ENCODE results near the gene PPIF. TPM values are rescaled to one million over a fixed set of nuclear protein-coding genes. Genes with fewer than 3 reads are reported as not detected.

PPIF gene
- total RNA-seq, 3 donors from 2014 or later = 54.6 to 88.5 (median 77.3) TPM

DNA sequence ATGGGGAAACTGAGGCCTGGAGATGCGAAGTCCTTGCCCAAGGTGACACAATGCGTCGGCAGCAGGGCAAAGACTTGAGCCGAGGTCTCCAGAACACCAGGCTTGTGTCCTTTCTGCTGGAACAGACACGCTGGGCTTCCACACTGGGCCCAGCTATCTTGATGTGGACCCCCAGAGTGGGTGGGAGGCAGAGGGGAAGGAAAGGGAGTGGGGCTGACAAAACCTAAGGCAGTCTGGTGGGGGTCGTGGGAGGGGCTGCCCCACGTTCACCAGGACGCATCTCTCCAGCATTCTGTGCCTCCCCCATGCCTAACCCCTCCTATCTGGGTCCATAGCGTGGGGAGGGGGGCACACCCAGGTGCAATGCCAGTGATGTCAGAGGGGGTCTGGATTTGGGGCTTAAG, 38.1 kb downstream of the PPIF start:
- no peak for ATAC-seq
- H3K9me3 ChIP-seq = no peaks in the 10 kb centered on the region
- TF ChIP-seq, protein P1, sequence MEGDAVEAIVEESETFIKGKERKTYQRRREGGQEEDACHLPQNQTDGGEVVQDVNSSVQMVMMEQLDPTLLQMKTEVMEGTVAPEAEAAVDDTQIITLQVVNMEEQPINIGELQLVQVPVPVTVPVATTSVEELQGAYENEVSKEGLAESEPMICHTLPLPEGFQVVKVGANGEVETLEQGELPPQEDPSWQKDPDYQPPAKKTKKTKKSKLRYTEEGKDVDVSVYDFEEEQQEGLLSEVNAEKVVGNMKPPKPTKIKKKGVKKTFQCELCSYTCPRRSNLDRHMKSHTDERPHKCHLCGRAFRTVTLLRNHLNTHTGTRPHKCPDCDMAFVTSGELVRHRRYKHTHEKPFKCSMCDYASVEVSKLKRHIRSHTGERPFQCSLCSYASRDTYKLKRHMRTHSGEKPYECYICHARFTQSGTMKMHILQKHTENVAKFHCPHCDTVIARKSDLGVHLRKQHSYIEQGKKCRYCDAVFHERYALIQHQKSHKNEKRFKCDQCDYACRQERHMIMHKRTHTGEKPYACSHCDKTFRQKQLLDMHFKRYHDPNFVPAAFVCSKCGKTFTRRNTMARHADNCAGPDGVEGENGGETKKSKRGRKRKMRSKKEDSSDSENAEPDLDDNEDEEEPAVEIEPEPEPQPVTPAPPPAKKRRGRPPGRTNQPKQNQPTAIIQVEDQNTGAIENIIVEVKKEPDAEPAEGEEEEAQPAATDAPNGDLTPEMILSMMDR (IDR thresholded peaks at IDR 0.05) = no peak
- intact Hi-C loops (cut with DNase I, micrococcal nuclease) = no loop called here
- H3K4me1 ChIP-seq (ENCODE audit: low read depth) = peaks cover 1% of the 10 kb centered on the region
- H3K4me3 ChIP-seq = no peak overlapping the region
- H3K36me3 ChIP-seq (ENCODE audit: low read depth) = no peaks in the 10 kb centered on the region
- no peak for DNase-seq

DNA sequence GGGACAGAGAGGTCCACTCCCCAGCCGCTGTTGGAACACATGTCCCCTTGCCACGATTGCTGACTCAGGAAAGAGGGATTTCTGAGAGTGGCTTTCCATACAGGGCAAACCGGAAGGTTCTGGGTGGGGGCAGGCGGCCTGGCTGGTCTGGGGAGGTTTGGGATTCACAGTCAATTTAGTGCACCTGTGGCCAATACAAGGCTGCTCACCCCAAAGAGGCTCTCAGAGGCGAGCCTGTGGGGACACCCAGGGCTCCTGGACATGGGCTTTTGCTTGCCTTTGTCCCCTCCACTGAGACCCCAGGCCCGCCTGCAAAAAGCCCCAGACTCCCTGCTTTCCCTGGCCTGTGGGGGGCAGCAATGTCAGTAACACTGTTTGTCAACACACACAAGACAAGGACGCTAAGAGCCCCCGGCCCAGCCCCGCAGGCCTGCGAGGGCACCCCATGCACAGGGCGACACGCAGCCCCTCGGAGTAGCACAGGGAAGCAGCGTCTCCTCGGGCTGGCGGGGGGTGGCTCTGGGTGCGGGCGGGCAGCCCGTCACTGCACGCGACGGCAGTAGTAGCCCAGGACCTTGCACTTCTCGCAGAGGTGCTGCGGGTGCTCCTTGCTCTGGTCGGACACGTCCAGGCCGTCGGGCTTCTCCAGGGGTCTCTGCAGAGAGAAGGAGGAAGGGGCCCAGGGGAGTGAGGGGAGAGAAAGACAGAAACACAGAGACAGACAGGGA, 38.7 kb downstream of the PPIF start:
- DNase-seq (peak in 2 of 3 donors; percentile 1 to 41), ATAC-seq (no peak)
- no peaks in the 10 kb centered on the region for H3K36me3 ChIP-seq (ENCODE audit: low read depth)
- H3K4me3 ChIP-seq = no peak overlapping the region
- intact Hi-C loops (cut with DNase I, micrococcal nuclease) = no loop called here
- no peaks in the 10 kb centered on the region for H3K4me1 ChIP-seq (ENCODE audit: low read depth)
- H3K9me3 ChIP-seq = no peaks in the 10 kb centered on the region
- TF ChIP-seq, protein P1 (IDR thresholded peaks at IDR 0.05) = no peak

DNA sequence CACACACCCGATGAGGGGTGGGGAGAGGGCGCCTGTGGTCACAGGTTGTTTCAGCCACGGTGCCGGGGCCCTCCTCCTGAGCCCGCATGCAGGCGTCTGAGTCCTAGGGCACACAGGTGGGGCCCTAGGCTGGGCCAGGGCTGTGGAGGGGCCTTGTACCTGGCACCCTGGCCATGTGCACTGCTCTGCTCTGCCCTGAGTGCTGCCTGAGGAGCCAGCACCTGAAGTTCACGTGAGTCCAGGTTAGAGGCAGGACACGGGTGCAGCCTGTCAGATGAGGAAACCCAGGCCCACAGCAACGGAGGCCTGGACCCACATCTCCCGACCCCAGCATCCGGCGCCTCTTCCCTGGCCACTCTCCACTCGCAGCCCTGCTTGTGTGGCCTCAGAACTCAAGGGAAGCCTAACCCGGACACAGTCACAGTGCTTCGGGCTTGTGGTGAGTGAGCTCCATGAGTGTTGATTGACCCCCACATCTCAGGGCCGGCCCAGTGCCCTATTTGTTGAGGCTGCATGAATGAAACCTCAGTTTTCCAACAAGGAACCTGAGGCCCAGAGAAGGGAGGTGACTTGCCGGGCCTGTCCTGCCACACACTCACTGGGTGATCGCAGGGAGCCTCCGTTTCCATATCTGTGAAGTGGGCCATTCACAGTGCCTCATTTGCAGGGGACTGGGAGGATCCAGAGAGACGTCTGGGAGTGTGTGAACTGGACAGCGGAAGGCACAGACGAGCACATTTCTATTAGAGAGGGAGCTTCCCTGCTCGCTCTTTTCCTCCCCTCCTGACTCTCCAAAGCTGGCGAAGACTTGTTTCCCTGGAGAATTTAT, 39.6 kb downstream of the PPIF start:
- TF ChIP-seq, protein P1 (IDR thresholded peaks at IDR 0.05) = no peak
- H3K36me3 ChIP-seq (ENCODE audit: low read depth) = no peaks in the 10 kb centered on the region
- H3K4me1 ChIP-seq (ENCODE audit: low read depth) = no peaks in the 10 kb centered on the region
- H3K4me3 ChIP-seq = no peak overlapping the region
- DNase-seq (peak in 2 of 3 donors; percentile 1 to 29), ATAC-seq (peak; percentile 6)
- no peaks in the 10 kb centered on the region for H3K9me3 ChIP-seq
- intact Hi-C loops (cut with DNase I, micrococcal nuclease) = no loop called here

DNA sequence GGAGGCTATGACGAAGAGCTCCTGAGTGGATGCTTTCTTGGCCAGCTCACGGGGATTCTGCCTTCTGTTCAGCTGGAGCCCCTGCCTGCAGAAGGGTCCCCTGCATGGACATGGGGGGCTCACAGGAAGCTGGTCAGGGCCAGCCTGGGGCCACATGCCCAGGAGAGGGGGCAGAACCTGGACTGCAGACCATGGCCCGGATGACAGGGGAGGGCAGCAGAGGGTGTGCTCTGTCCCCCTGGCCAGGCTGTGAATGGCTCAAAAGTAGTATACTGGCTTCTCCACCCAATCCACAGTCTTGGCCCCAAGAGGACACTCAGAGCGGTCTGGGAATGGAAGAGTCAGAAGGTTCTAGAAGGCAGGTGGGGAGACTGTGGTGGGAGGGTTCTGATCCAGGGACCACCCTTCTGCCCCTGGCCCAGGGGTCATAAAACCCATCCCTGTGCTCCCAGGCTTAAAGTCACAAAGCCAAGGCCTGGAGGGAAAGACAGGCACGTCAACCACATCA, 40.3 kb downstream of the PPIF start:
- intact Hi-C loops (cut with DNase I, micrococcal nuclease) = no loop called here
- ATAC-seq (no peak), DNase-seq (peak in 1 of 3 donors; percentile 0)
- TF ChIP-seq, protein P1 (IDR thresholded peaks at IDR 0.05) = no peak
- H3K36me3 ChIP-seq (ENCODE audit: low read depth) = no peaks in the 10 kb centered on the region
- no peak overlapping the region for H3K4me3 ChIP-seq
- no peaks in the 10 kb centered on the region for H3K4me1 ChIP-seq (ENCODE audit: low read depth)
- no peaks in the 10 kb centered on the region for H3K9me3 ChIP-seq

DNA sequence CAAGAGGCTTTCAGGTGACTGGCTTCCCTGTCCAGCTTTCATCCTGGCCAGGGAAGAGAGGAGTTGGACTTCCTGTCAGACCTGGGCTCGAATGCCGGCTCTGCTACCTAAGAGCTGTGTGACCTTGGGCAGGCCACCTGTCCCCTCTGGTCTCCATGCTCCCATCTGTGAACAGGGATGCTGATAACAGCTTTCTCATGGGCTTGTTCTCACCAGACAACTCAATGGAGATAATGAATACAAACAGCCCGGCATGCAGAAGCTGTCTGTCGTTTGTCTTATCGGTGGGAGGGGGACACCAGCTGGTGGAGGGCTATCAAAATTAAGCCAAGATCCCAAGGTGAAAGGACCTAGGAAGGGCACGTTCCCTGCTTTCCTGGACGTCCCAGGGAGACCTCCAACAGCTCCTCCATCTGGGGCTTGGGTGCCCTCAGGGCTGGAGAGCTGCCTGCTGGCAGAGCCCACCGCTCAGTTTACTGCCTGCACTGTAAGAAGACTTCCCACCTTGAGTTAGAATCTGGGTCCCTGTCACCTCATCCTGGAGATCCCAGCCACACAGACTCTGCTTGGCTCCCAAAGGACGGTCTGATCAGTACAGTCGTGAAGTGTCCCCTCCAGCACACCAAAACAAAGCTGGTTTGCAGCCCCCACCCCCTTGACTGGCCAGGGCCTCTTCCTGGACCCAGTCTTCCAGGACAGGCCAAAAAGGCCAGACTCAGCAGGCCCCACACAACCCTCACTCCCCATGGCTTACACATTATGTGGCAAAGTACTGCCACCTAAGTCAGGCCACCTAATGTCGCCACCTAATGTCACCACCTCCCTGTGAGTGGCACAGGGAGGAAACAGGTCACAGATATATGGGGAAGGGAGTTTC, 40.9 kb downstream of the PPIF start:
- intact Hi-C loops (cut with DNase I, micrococcal nuclease) = no loop called here
- peak in 1 of 3 donors; percentile 1 for DNase-seq
- ATAC-seq = no peak
- no peaks in the 10 kb centered on the region for H3K9me3 ChIP-seq
- no peaks in the 10 kb centered on the region for H3K4me1 ChIP-seq (ENCODE audit: low read depth)
- no peaks in the 10 kb centered on the region for H3K36me3 ChIP-seq (ENCODE audit: low read depth)
- H3K4me3 ChIP-seq = no peak overlapping the region
- TF ChIP-seq, protein P1 (IDR thresholded peaks at IDR 0.05) = no peak

Data from mucosa of descending colon (tissue), 3 donors.